GM23248 (cell line): ENCODE measurements around the gene SCN4B. TPM values are rescaled to one million over a fixed set of nuclear protein-coding genes. Genes with fewer than 3 reads are reported as not detected.
"Not testable (repeated sequence)": the region's sequence is repeated elsewhere in the genome, so short reads cannot be mapped to it uniquely, and the experiment has no call there.

ENCODE experiments used
- DNase-seq: peaks from one replicate; pipeline ENCODE4 v3.0.0-alpha.2; 2015
- H2AFZ ChIP-seq: fragments of 200-600 bp; sonication (generic); 2 replicates; pipeline ENCODE4 v1.6.1; 2016; ENCODE audit warnings: antibody characterized with exemption
- H3F3A ChIP-seq: fragments of 200-600 bp; sonication (generic); 2 replicates; pipeline ENCODE4 v1.6.1; 2016; ENCODE audit warnings: mild to moderate bottlenecking, antibody characterized with exemption, mixed run types; ENCODE audit not compliant: insufficient read depth
- H3K27ac ChIP-seq: fragments of 200-600 bp; sonication (generic); 2 replicates; pipeline ENCODE4 v1.5.1; 2016; ENCODE audit warnings: mild to moderate bottlenecking
- H3K27me3 ChIP-seq: fragments of 200-600 bp; sonication (generic); replicated peaks from 2 replicates; pipeline ENCODE4 v1.6.1; 2016; ENCODE audit warnings: mild to moderate bottlenecking; ENCODE audit not compliant: insufficient read depth
- H3K36me3 ChIP-seq: fragments of 200-600 bp; sonication (generic); 2 replicates; pipeline ENCODE4 v1.6.1; 2016; ENCODE audit warnings: low read depth, mild to moderate bottlenecking
- H3K4me1 ChIP-seq: fragments of 200-600 bp; sonication (generic); 2 replicates; pipeline ENCODE4 v1.6.1; 2016; ENCODE audit warnings: mild to moderate bottlenecking; ENCODE audit not compliant: insufficient read depth
- H3K4me2 ChIP-seq: fragments of 200-600 bp; sonication (generic); one replicate; pipeline ENCODE4 v1.6.1; 2016; ENCODE audit warnings: mild to moderate bottlenecking; ENCODE audit not compliant: unreplicated experiment
- H3K4me3 ChIP-seq: fragments of 200-600 bp; sonication (generic); 2 replicates; pipeline ENCODE4 v1.5.1; 2016; ENCODE audit warnings: mild to moderate bottlenecking
- H3K79me2 ChIP-seq: fragments of 200-600 bp; sonication (generic); 2 replicates; pipeline ENCODE4 v1.6.1; 2016; ENCODE audit warnings: mild to moderate bottlenecking; ENCODE audit not compliant: insufficient read depth
- H3K9ac ChIP-seq: fragments of 200-600 bp; sonication (generic); 2 replicates; pipeline ENCODE4 v1.6.1; 2016; ENCODE audit warnings: mild to moderate bottlenecking
- H3K9me2 ChIP-seq: fragments of 200-600 bp; sonication (generic); 2 replicates; pipeline ENCODE4 v1.6.1; 2016; ENCODE audit warnings: mixed run types, mild to moderate bottlenecking, moderate library complexity; ENCODE audit not compliant: insufficient read depth
- H3K9me3 ChIP-seq: fragments of 200-600 bp; sonication (generic); one replicate; pipeline ENCODE4 v1.6.1; 2017; ENCODE audit warnings: low read depth
- H4K20me1 ChIP-seq: fragments of 200-600 bp; sonication (generic); 2 replicates; pipeline ENCODE4 v1.6.0; 2016; ENCODE audit not compliant: insufficient read depth
- EZH2 ChIP-seq: fragments of 200-600 bp; sonication (generic); IDR thresholded peaks from 2 replicates; pipeline ENCODE4 v1.6.1; 2018; ENCODE audit warnings: antibody characterized with exemption, mild to moderate bottlenecking; ENCODE audit not compliant: insufficient read depth, poor library complexity, severe bottlenecking
- EZH2phosphoT487 ChIP-seq: fragments of 200-600 bp; sonication (generic); IDR thresholded peaks from 2 replicates; pipeline ENCODE4 v1.6.1; 2018; ENCODE audit warnings: antibody characterized with exemption, moderate library complexity, mild to moderate bottlenecking, low read depth; ENCODE audit not compliant: insufficient read depth
- WGBS, 2 experiments: methylation state at CpG; one replicate each; pipeline ENCODE4 v1.1.6; 2015 to 2017; ENCODE audit warnings: low lambda C conversion rate in 2 of 2, low coverage in 1 of 2; ENCODE audit errors: missing lambda C conversion rate in 2 of 2; 5-methylcytosine and 5-hydroxymethylcytosine counted together
- in situ Hi-C: fragments of 300-500 bp; cut with MboI; formaldehyde crosslinking; loops from 2 replicates; pipeline ENCODE4 v1.15.0; 2020
- polyA plus RNA-seq: library from polyadenylated mRNA; unstranded; fragments of >200 nt; fragmentation: Nextera tagmentation; extraction: Ambion mirVana; gene quantifications from 2 replicates; pipeline ENCODE4 v1.2.1, GENCODE V29; 2016
- total RNA-seq: library from RNA; depleted of rRNA; stranded (reverse); fragments of >200 nt; shearing (Covaris generic); gene quantifications from 2 replicates; pipeline ENCODE4 v1.2.3, GENCODE V29; 2014

The SCN4B gene
- total and polyA plus RNA-seq, 2 experiments from 2014 or later, result not detected

DNA sequence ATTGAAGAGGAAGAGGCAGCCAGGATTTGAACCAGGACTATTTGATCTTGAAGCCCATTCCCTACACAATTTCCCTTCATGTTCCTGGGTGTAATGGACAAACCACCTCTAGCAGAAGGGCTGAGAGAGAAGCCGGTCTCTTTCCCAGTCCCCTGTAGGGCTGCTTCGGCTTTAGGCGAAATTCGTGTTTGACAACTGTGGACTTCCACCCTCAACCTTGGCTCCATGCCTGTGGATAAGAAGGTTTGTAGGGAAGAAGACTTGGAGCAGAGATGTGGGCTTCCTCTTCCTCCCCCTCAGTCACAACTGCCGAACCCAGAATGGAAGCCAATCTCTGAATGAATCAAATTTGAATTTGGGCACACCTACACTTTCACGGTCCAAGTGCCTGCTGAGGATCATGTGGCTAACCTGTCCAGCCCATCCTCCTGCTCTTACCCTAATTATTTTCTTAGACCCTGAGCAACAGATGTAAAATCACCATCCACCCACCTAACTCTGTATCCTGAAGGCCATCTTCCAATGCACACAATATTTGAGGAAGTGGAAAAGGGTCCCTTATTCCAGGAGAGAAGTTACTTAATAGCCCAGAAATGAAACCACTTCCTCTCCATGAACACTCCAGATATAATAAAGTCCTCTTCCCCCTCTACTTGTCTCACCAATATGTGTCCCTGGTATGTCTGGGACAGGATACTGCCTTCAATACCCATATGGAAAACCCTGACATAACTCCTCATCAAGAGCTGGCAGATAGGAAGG, 33.9 kb upstream of the SCN4B start:
- WGBS, 2 experiments, result 72 to 77% methylated on average over 6 of the region's 6 CpGs
- Histone ChIP-seq H3K9me3 (no peaks in the 10 kb centered on the region), H3K4me2 (no peak overlapping the region), H3K4me1 (no peaks in the 10 kb centered on the region), H2AFZ (no peak overlapping the region), H3K9me2 (no peaks in the 10 kb centered on the region), H3F3A (no peaks in the 10 kb centered on the region), H3K27ac (no peak overlapping the region), H3K36me3 (no peaks in the 10 kb centered on the region), H4K20me1 (no peaks in the 10 kb centered on the region), H3K9ac (no peak overlapping the region), H3K79me2 (no peaks in the 10 kb centered on the region), H3K4me3 (no peak overlapping the region), H3K27me3 (peaks cover 24% of the 10 kb centered on the region)
- no peak for DNase-seq
- in situ Hi-C loops, result no loop called here
- TF ChIP-seq EZH2phosphoT487 (no peak), EZH2 (no peak)

DNA sequence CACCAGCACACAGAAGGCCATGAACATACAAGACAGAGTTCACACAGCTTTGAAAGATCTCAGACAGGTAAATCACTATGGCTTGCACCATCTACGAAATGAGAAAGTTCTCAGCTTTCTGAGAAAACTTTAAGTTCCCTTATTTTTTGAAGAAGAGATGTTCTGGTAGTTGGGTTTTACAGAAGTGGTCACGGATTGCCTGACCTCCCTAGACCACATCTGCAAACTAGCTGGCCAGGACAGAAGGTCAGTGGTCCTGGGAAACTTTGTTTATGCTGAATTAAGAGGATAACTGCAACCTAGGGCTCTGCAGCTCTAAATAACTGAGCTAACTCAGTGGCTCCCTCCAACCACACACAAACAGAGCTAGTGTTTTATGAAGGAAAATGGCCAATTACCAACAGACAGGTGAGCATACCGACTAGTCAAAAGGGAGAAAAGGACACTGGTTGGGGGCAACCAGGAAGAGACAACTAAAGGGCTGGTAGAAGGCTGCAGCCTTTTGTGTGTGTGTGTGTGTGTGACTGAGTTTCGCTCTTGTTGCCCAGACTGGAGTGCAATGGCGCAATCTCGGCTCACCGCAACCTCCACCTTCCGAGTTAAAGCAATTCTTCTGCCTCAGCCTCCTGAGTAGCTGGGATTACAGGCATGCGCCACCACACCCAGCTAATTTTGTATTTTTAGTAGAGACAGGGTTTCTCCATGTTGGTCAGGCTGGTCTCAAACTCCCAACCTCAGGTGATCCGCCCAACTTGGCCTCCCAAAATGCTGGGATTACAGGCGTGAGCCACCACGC, 32.4 kb upstream of the SCN4B start:
- Histone ChIP-seq H4K20me1 (no peaks in the 10 kb centered on the region), H3K36me3 (no peaks in the 10 kb centered on the region), H3F3A (no peaks in the 10 kb centered on the region), H3K4me1 (no peaks in the 10 kb centered on the region), H3K9ac (no peak overlapping the region), H3K27me3 (peaks cover 26% of the 10 kb centered on the region), H3K9me2 (no peaks in the 10 kb centered on the region), H3K9me3 (no peaks in the 10 kb centered on the region), H2AFZ (no peak overlapping the region), H3K27ac (no peak overlapping the region), H3K79me2 (no peaks in the 10 kb centered on the region), H3K4me3 (no peak overlapping the region), H3K4me2 (no peak overlapping the region)
- TF ChIP-seq EZH2phosphoT487 (no peak), EZH2 (no peak)
- WGBS, 2 experiments, result 67 to 71% methylated on average over 12 of the region's 12 CpGs
- in situ Hi-C loops, result no loop called here
- DNase-seq, result no peak

- H3K79me2 ChIP-seq, H3K36me3 ChIP-seq, in situ Hi-C loops, H3F3A ChIP-seq, H3K4me2 ChIP-seq, H3K27ac ChIP-seq, H3K9me2 ChIP-seq, H3K4me3 ChIP-seq, H3K4me1 ChIP-seq, H3K9ac ChIP-seq, H4K20me1 ChIP-seq, H3K9me3 ChIP-seq, H2AFZ ChIP-seq, DNase-seq: not testable (repeated sequence)
- H3K27me3 ChIP-seq, result peaks cover 22% of the 10 kb centered on the region
- 59 to 69% methylated on average over 5 of the region's 5 CpGs for WGBS, 2 experiments
These were observed 31.1 kb upstream of the SCN4B start for GRCh38 chr11:118183691-118184090.

- no peak overlapping the region for H3K9ac ChIP-seq
- H3K9me2 ChIP-seq, result no peaks in the 10 kb centered on the region
- in situ Hi-C loops, result no loop called here
- no peak for TF ChIP-seq EZH2phosphoT487
- no peak for TF ChIP-seq EZH2
- H4K20me1 ChIP-seq, result no peaks in the 10 kb centered on the region
- H3K27ac ChIP-seq, result no peak overlapping the region
- no peaks in the 10 kb centered on the region for H3K9me3 ChIP-seq
- WGBS, 2 experiments, result 3% methylated on average over 10 to 11 of the region's 11 CpGs
- H3F3A ChIP-seq, result no peaks in the 10 kb centered on the region
- peaks cover 37% of the 10 kb centered on the region for H3K27me3 ChIP-seq
- H3K4me1 ChIP-seq, result no peaks in the 10 kb centered on the region
- no peak overlapping the region for H3K4me3 ChIP-seq
- no peaks in the 10 kb centered on the region for H3K79me2 ChIP-seq
- peak; percentile 33 for DNase-seq
- no peak overlapping the region for H2AFZ ChIP-seq
- no peaks in the 10 kb centered on the region for H3K36me3 ChIP-seq
- H3K4me2 ChIP-seq, result no peak overlapping the region
These were observed 27.7 kb upstream of the SCN4B start for GRCh38 chr11:118180300-118180703.
